ENCODE data around the gene ZDHHC23. TPM values are rescaled to one million over a fixed set of nuclear protein-coding genes. Genes with fewer than 3 reads are reported as not detected.

Gene ZDHHC23
- total RNA-seq, 1 donor from 2014 or later: 9.7 TPM

- H3K4me1 ChIP-seq: no peaks in the 10 kb centered on the region
- no peaks in the 10 kb centered on the region for H3K27me3 ChIP-seq (ENCODE audit: low read depth)
- no peaks in the 10 kb centered on the region for H3K36me3 ChIP-seq
- no peak overlapping the region for H3K4me3 ChIP-seq
- TF ChIP-seq CTCF (IDR thresholded peaks at IDR 0.05): no peak
- ATAC-seq (peak; percentile 66 to 73), DNase-seq (no peak)
- intact Hi-C loops (cut with DNase I): no loop called here
- H3K27ac ChIP-seq: no peak overlapping the region
- H3K9me3 ChIP-seq: peaks cover 10% of the 10 kb centered on the region
Observed at GRCh38 chr3:113968986-113969385, 21.2 kb downstream of the ZDHHC23 start.

- Histone ChIP-seq H3K27me3 (ENCODE audit: low read depth) (no peaks in the 10 kb centered on the region), H3K4me3 (no peak overlapping the region), H3K36me3 (peaks cover 27% of the 10 kb centered on the region), H3K27ac (no peak overlapping the region), H3K9me3 (peaks cover 10% of the 10 kb centered on the region), H3K4me1 (no peaks in the 10 kb centered on the region)
- DNase-seq: no peak
- no peak for ATAC-seq
- TF ChIP-seq CTCF (IDR thresholded peaks at IDR 0.05): no peak
- intact Hi-C loops (cut with DNase I): no loop called here
Observed at GRCh38 chr3:113977822-113978221, 30.0 kb downstream of the ZDHHC23 start.

- no peak for DNase-seq
- Histone ChIP-seq H3K27me3 (ENCODE audit: low read depth) (no peaks in the 10 kb centered on the region), H3K4me1 (no peaks in the 10 kb centered on the region), H3K36me3 (peaks cover 31% of the 10 kb centered on the region), H3K4me3 (no peak overlapping the region), H3K9me3 (no peaks in the 10 kb centered on the region), H3K27ac (no peak overlapping the region)
- TF ChIP-seq CTCF (IDR thresholded peaks at IDR 0.05): no peak
- intact Hi-C loops (cut with DNase I): no loop called here
- no peak for ATAC-seq
Observed at GRCh38 chr3:113979916-113980315, 32.1 kb downstream of the ZDHHC23 start.

DNA sequence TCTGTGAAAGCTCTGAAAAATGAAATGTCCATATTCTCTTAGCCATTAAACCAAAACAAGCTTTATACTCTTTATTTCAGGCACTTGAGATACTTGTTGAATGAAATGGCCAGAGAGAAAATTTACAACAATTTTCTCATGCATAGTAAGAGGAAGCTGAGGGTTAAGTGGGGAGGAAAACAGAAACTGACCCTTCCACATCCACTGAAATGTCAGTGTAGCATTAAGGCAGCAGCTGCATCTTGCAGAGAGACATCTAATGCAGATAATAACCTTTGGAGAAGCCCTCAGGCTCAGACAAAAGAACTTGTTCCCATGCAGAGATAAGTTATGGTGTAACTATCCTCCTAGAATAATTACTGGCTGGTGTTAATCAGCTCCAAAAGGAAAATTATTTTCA, 34.0 kb downstream of the ZDHHC23 start:
- Histone ChIP-seq H3K4me3 (no peak overlapping the region), H3K9me3 (no peaks in the 10 kb centered on the region), H3K27me3 (ENCODE audit: low read depth) (no peaks in the 10 kb centered on the region), H3K4me1 (no peaks in the 10 kb centered on the region), H3K27ac (no peak overlapping the region), H3K36me3 (peaks cover 31% of the 10 kb centered on the region)
- intact Hi-C loops (cut with DNase I): no loop called here
- TF ChIP-seq CTCF (IDR thresholded peaks at IDR 0.05): no peak
- DNase-seq (no peak), ATAC-seq (no peak)

GRCh38 chr3:113983544-113983943, 35.7 kb downstream of the ZDHHC23 start:
- Histone ChIP-seq H3K4me1 (no peaks in the 10 kb centered on the region), H3K27me3 (ENCODE audit: low read depth) (no peaks in the 10 kb centered on the region), H3K4me3 (no peak overlapping the region), H3K36me3 (peaks cover 20% of the 10 kb centered on the region), H3K27ac (no peak overlapping the region), H3K9me3 (no peaks in the 10 kb centered on the region)
- intact Hi-C loops (cut with DNase I): no loop called here
- no peak for TF ChIP-seq CTCF (IDR thresholded peaks at IDR 0.05)
- DNase-seq (no peak), ATAC-seq (no peak)

GRCh38 chr3:113985541-113985940, 37.7 kb downstream of the ZDHHC23 start:
- DNase-seq: no peak
- no peak for TF ChIP-seq CTCF (IDR thresholded peaks at IDR 0.05)
- Histone ChIP-seq H3K9me3 (no peaks in the 10 kb centered on the region), H3K4me3 (no peak overlapping the region), H3K27ac (no peak overlapping the region), H3K36me3 (peaks cover 4% of the 10 kb centered on the region), H3K27me3 (ENCODE audit: low read depth) (no peaks in the 10 kb centered on the region), H3K4me1 (no peaks in the 10 kb centered on the region)
- intact Hi-C loops (cut with DNase I): no loop called here
- ATAC-seq: no peak

Measured in lower lobe of right lung (tissue), 2 donors.